BLaER1 (cell line): ENCODE data around the gene C3.

Experiments used
- H3K27ac ChIP-seq: shearing (Covaris generic); formaldehyde crosslinking; 2 replicates; pipeline ENCODE4 v1.8.1; 2022
- H3K27me3 ChIP-seq: shearing (Covaris generic); formaldehyde crosslinking; 2 replicates; pipeline ENCODE4 v1.8.1; 2022
- H3K36me3 ChIP-seq: shearing (Covaris generic); formaldehyde crosslinking; 2 replicates; pipeline ENCODE4 v1.8.1; 2022
- H3K4me1 ChIP-seq: shearing (Covaris generic); formaldehyde crosslinking; 2 replicates; pipeline ENCODE4 v1.8.1; 2022
- H3K4me2 ChIP-seq: shearing (Covaris generic); formaldehyde crosslinking; 2 replicates; pipeline ENCODE4 v1.8.1; 2022
- H3K4me3 ChIP-seq: shearing (Covaris generic); formaldehyde crosslinking; 2 replicates; pipeline ENCODE4 v1.8.1; 2022
- H3K9ac ChIP-seq: shearing (Covaris generic); formaldehyde crosslinking; 2 replicates; pipeline ENCODE4 v1.8.1; 2022
- H3K9me3 ChIP-seq: shearing (Covaris generic); formaldehyde crosslinking; 2 replicates; pipeline ENCODE4 v1.8.1; 2022
- H4K20me1 ChIP-seq: shearing (Covaris generic); formaldehyde crosslinking; 2 replicates; pipeline ENCODE4 v1.8.1; 2022
- Cebpa-rat ChIP-seq: shearing (Covaris generic); IDR thresholded peaks from 2 replicates; pipeline ENCODE4 v1.8.1; 2022

C3 gene

DNA sequence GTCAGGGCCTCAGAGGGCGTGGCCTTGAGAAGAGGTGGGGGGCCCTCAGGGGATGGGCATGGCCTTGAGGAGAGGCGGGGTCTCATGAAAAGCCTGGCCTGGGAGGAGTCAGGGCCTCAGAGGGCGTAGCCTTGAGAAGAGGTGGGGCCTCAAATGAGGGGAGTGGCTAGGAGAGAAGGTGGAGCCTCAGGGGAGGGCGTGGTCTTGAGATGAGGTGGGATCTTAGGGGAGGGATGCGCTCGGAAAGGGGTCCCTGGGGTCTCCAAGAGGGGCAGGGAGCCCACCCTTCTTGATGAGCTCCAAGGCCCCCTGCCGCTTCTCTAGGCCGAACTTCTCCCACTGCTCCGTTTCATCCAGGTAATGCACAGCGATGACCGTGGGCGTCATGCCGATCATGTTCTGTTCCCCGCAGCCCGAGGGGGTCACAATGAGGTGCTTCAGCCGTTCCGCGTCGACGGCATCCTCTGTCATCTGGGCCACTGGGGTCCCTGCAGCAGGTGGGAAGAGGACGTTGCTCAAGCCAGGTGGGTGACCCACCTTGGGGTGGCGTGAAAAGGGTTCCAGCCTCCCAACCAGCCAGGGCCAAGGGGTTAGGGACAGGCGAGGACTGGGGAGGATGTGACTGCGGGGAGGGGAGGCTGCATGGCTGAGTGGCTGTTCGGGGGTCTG lies 26.2 kb downstream of the C3 start:
- Histone ChIP-seq H3K9ac (no peak overlapping the region), H3K4me2 (no peak overlapping the region), H4K20me1 (no peaks in the 10 kb centered on the region), H3K4me3 (no peak overlapping the region), H3K27me3 (no peaks in the 10 kb centered on the region), H3K27ac (no peak overlapping the region), H3K4me1 (no peaks in the 10 kb centered on the region), H3K36me3 (no peaks in the 10 kb centered on the region), H3K9me3 (no peaks in the 10 kb centered on the region; the same call in 1 of the 2 replicates)
- no peak for TF ChIP-seq Cebpa-rat

DNA sequence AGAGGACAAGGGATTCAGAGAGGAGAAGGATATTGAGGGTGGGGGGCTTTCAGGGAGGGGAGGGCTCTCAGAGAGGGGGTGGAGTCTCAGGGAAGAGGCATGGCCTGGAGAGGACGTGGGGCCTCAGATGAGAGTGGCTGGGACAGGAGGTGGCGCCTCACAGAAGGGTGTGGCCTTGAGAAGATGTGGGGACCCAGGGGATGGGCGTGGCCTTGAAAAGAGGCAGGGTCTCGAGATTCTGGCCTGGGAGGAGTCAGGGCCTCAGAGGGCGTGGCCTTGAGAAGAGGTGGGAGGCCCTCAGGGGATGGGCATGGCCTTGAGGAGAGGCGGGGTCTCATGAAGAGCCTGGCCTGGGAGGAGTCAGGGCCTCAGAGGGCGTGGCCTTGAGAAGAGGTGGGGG lies 26.8 kb downstream of the C3 start:
- no peaks in the 10 kb centered on the region for H3K27me3 ChIP-seq
- no peak overlapping the region for H3K27ac ChIP-seq
- H3K9ac ChIP-seq: no peak overlapping the region
- TF ChIP-seq Cebpa-rat: no peak
- H3K36me3 ChIP-seq: no peaks in the 10 kb centered on the region
- H3K9me3 ChIP-seq: peaks cover under 1% of the 10 kb centered on the region; the same call in 1 of the 2 replicates
- H3K4me3 ChIP-seq: no peak overlapping the region
- no peaks in the 10 kb centered on the region for H4K20me1 ChIP-seq
- H3K4me1 ChIP-seq: no peaks in the 10 kb centered on the region
- no peak overlapping the region for H3K4me2 ChIP-seq

DNA sequence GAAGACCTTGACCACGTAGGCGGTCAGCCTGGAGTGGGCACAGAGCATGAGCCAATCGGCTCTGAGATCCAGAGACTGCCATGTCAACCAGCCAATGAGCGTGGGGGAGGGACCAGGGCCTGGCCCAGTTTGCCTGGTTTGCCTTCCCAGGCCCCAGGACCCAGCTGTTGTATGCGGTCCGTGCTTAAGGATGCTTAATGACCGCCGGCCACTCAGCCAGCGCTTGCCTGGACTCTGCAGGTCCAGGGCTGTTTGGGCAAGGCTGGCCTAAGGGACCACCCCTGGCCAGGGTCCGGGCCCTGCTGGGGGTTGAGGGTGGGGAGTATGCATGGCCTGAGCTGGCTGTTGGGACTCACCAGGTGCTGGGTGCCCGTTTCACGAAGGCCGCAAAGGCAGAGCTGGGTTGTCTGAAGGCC lies 27.4 kb downstream of the C3 start:
- Histone ChIP-seq H3K4me2 (no peak overlapping the region), H4K20me1 (no peaks in the 10 kb centered on the region), H3K36me3 (no peaks in the 10 kb centered on the region), H3K4me3 (no peak overlapping the region), H3K9me3 (peaks cover 7% of the 10 kb centered on the region; the same call in 1 of the 2 replicates), H3K9ac (no peak overlapping the region), H3K27ac (no peak overlapping the region), H3K4me1 (no peaks in the 10 kb centered on the region), H3K27me3 (no peaks in the 10 kb centered on the region)
- no peak for TF ChIP-seq Cebpa-rat

DNA sequence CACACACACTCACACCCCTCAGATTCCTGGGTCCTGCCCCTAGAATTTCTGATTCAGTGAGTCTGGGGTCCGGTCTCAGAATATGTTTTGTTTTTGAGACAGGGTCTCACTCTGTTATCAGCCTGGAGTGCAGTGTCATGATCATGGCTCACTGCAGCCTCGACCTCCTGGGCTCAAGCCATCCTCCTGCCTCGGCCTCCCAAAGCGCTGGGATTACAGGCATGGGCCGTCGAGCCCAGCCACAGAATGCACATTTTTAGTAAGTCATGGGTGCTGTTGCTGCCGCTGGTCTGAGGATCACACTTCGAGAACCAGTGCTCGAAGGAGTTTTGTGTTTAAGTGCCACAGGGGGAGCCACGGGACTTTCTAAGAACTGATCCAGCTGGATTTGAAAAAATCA lies 28.4 kb downstream of the C3 start:
- Histone ChIP-seq H3K9me3 (peaks cover 7% of the 10 kb centered on the region; the same call in 1 of the 2 replicates), H3K9ac (no peak overlapping the region), H3K4me1 (no peaks in the 10 kb centered on the region), H3K27me3 (no peaks in the 10 kb centered on the region), H4K20me1 (no peaks in the 10 kb centered on the region), H3K36me3 (no peaks in the 10 kb centered on the region), H3K27ac (no peak overlapping the region), H3K4me2 (no peak overlapping the region), H3K4me3 (no peak overlapping the region)
- no peak for TF ChIP-seq Cebpa-rat

DNA sequence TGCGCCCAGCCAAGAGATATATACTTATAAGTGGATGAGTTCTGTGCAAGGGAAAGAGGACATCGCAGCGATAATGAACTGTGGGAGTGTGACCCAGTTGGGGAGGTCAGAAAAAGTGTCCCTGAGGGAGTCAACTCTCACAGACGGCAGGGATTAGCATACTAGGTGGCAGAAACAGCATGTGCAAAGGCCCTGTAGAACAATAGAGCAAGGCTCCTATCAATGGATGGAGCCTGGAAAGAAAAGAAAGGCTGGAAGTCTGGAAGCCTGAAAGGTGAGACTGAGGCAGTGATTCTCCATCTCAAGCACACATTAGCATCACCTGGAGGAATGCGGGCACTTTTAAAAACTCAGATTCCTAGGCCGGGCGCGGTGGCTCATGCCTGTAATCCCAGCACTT lies 29.1 kb downstream of the C3 start:
- TF ChIP-seq Cebpa-rat: no peak
- Histone ChIP-seq H3K27me3 (no peaks in the 10 kb centered on the region), H3K4me3 (no peak overlapping the region), H3K4me1 (no peaks in the 10 kb centered on the region), H3K36me3 (no peaks in the 10 kb centered on the region), H3K27ac (no peak overlapping the region), H3K9ac (no peak overlapping the region), H4K20me1 (no peaks in the 10 kb centered on the region), H3K4me2 (no peak overlapping the region), H3K9me3 (peaks cover 7% of the 10 kb centered on the region; the same call in 1 of the 2 replicates)

DNA sequence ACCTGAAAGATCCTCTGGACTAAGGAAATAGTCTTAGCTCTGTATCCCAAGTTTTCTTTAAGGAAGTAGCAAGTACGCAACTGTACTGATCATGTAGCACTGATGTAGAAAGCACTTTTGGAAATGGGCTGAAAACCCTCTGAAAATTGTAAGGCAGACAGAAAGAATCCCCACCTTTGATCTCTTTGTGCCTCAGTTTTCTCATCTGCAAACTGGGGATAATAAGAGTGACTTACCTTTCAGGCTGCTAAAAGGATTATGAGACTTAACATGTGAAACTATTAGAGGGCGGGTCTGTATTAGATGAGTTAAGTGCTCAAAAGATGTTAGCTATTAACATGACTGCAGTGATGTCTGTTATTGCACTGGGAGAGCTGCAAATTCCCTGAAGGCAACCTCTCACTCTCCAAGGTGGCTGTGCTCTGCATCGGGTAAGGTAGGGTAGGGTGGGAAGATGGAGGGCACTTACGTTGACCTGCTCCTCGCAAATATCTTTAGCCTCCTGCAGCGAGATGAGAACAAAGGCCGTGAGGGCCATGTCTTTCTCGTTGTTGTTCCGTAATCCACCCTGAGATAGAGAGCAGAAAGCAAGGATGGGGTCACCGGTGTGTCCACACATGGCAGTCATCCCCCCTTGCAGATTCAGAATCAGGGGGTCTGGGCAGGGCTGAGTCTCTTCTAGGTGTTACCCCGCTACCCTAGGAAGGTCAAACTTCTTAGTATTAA lies 30.1 kb downstream of the C3 start:
- Histone ChIP-seq H3K36me3 (no peaks in the 10 kb centered on the region), H3K9me3 (peaks cover 7% of the 10 kb centered on the region; the same call in 1 of the 2 replicates), H4K20me1 (no peaks in the 10 kb centered on the region), H3K27me3 (no peaks in the 10 kb centered on the region), H3K9ac (no peak overlapping the region), H3K4me2 (no peak overlapping the region), H3K4me1 (no peaks in the 10 kb centered on the region), H3K27ac (no peak overlapping the region), H3K4me3 (no peak overlapping the region)
- TF ChIP-seq Cebpa-rat: no peak

DNA sequence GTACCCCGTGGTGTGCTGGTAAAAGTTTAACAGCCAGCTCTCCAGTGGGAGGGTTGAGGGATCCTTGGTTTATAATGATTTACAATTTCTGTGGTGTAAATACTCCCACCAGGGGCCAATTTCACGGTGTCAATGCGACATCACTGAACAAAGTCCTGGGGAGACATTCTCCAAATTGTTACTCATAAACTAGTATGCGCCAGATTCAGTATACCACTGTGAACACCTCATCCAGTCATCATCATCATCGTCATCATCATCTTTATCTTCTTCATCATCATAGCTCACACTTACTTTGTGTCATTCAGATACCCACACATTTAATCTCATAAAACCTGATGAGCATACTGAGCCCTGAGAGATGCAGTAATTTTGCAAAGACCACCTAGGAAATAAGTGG lies 33.3 kb downstream of the C3 start:
- H3K36me3 ChIP-seq: no peaks in the 10 kb centered on the region
- H3K4me1 ChIP-seq: no peaks in the 10 kb centered on the region
- H3K27ac ChIP-seq: no peak overlapping the region
- no peak overlapping the region for H3K4me3 ChIP-seq
- 0 out of 2 replicates have a peak, but pooled peaks cover 7% of the 10 kb centered on the region for H3K9me3 ChIP-seq
- H3K4me2 ChIP-seq: no peak overlapping the region
- H3K27me3 ChIP-seq: no peaks in the 10 kb centered on the region
- no peak for TF ChIP-seq Cebpa-rat
- no peaks in the 10 kb centered on the region for H4K20me1 ChIP-seq
- H3K9ac ChIP-seq: no peak overlapping the region

DNA sequence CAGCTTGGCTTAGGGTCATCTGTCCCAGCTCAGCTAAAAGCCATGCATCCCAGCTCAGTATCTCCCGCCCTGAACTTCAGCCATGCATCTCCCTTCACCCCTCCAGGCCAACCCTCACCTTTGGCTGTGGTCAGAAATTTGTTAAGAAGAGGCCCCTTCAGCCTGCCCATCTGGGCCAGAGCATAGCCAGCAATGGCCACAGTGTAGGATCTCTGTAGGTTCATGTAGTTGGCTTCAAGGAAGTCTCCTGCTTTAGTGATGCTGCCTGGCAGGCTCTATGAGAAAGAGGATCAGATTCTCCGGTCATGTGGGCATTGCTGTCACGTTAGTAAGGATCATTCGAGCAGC lies 33.8 kb downstream of the C3 start:
- Histone ChIP-seq H3K4me1 (no peaks in the 10 kb centered on the region), H3K9me3 (0 out of 2 replicates have a peak, but pooled peaks cover 7% of the 10 kb centered on the region), H3K27me3 (no peaks in the 10 kb centered on the region), H3K9ac (no peak overlapping the region), H3K4me3 (no peak overlapping the region), H3K36me3 (no peaks in the 10 kb centered on the region), H3K4me2 (no peak overlapping the region), H4K20me1 (no peaks in the 10 kb centered on the region), H3K27ac (no peak overlapping the region)
- no peak for TF ChIP-seq Cebpa-rat

DNA sequence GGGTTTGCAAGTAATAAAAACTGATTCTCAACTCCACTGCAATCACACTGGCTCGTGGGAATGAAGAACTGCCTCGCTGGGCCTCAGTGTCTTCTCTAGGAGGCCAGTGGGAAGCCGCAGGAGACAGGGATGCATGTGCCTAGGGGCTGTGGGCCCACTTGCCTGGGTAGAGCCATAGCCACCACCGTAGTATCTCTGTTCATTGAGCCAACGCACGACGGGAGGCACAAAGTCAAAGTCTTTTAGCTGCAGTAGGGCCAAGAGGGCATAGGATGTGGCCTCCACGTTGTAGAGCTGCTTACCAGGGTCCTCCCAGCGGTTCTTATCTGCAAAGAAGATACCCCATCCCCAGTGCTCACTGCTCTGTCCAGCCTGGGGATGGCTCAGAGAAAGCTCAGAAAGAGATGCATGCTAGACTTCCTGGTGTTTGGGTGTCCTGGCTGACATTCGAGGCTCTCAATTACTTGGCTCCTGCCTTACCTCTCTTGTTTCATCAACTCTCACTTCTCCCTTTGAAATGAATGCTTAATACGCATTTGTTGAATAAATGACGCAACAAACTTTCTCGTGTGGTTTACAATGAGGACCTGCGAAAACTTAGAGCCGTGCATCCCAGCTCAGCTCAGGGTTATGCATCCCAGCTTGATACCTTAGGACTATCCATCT lies 34.4 kb downstream of the C3 start:
- no peak for TF ChIP-seq Cebpa-rat
- H3K4me1 ChIP-seq: no peaks in the 10 kb centered on the region
- H3K27me3 ChIP-seq: no peaks in the 10 kb centered on the region
- 0 out of 2 replicates have a peak, but pooled peaks cover 7% of the 10 kb centered on the region for H3K9me3 ChIP-seq
- no peaks in the 10 kb centered on the region for H4K20me1 ChIP-seq
- no peak overlapping the region for H3K9ac ChIP-seq
- H3K36me3 ChIP-seq: no peaks in the 10 kb centered on the region
- H3K4me2 ChIP-seq: no peak overlapping the region
- no peak overlapping the region for H3K4me3 ChIP-seq
- no peak overlapping the region for H3K27ac ChIP-seq

DNA sequence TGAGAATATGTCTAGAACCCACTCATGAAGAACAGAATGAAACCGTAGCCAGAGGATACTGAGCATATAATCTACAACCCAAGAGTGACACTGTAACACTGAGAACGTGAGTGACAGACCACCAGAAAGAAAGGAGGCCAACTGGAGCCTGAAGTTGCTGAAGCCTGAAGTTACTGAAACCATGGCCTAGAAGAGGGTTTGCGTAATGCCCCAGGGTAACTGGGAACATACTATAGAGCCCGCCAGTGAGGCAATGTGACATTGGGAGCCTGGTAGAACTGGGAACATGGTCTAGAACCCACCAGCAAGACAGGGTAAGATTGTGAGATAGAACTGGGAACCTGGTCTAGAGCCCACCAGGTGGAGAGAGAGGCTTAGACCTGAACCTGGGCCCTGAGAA lies 35.0 kb downstream of the C3 start:
- Histone ChIP-seq H3K4me1 (no peaks in the 10 kb centered on the region), H3K9me3 (0 out of 2 replicates have a peak, but pooled peaks cover 7% of the 10 kb centered on the region), H3K36me3 (no peaks in the 10 kb centered on the region), H3K9ac (no peak overlapping the region), H3K4me2 (no peak overlapping the region), H4K20me1 (no peaks in the 10 kb centered on the region), H3K27ac (no peak overlapping the region), H3K4me3 (no peak overlapping the region), H3K27me3 (no peaks in the 10 kb centered on the region)
- 0 out of 2 replicates have a peak, but pooled peaks have one; percentile 17 for TF ChIP-seq Cebpa-rat
